Ascending aorta (tissue), 2 donors: ENCODE measurements around the gene ACP5. TPM values are rescaled to one million over a fixed set of nuclear protein-coding genes. Genes with fewer than 3 reads are reported as not detected.

ENCODE experiments used
- DNase-seq, 2 donors: peaks; one replicate each; pipeline ENCODE4 v3.0.0-alpha.2; 2019; ENCODE audit warnings: low spot score in 2 of 2
- H3K27ac ChIP-seq, 2 donors: fragments of 200-600 bp; sonication (generic); one replicate each; pipeline ENCODE4 v1.5.1; 2016 to 2017; ENCODE audit warnings: mild to moderate bottlenecking in 1 of 2
- H3K27me3 ChIP-seq: fragments of 200-600 bp; sonication (generic); one replicate; pipeline ENCODE4 v1.5.1; 2017
- H3K36me3 ChIP-seq, 2 donors: fragments of 200-600 bp; sonication (generic); one replicate each; pipeline ENCODE4 v1.5.1; 2016
- H3K4me1 ChIP-seq, 2 donors: fragments of 200-600 bp; sonication (generic); one replicate each; pipeline ENCODE4 v1.5.1; 2016 to 2017; ENCODE audit warnings: mild to moderate bottlenecking in 1 of 2
- H3K4me3 ChIP-seq, 2 donors: fragments of 200-600 bp; sonication (generic); one replicate each; pipeline ENCODE4 v1.5.1; 2016 to 2017; ENCODE audit warnings: mild to moderate bottlenecking in 1 of 2
- H3K9me3 ChIP-seq, 2 donors: fragments of 200-600 bp; sonication (generic); one replicate each; pipeline ENCODE4 v1.5.1; 2016
- CTCF ChIP-seq, 3 experiments: fragments of 200-600 bp in 2 of 3; fragments of 450-650 bp in 1 of 3; sonication (generic) in 2 of 3; IDR thresholded peaks; one replicate each; pipeline ENCODE4 v1.5.1; 2016 to 2019; ENCODE audit warnings: antibody characterized with exemption in 3 of 3, mild to moderate bottlenecking in 1 of 3, moderate library complexity in 1 of 3
- intact Hi-C: fragments of 100-400 bp; cut with DNase I; formaldehyde crosslinking; loops from one replicate; pipeline ENCODE4 v1.15.1; 2023
- total RNA-seq: library from RNA; depleted of rRNA; stranded (reverse); fragments of >200 nt; gene quantifications from one replicate; pipeline ENCODE4 v1.1.0, GENCODE V29; 2016

The ACP5 gene
- total RNA-seq, 1 donor from 2014 or later, result not detected

GRCh38 chr19:11554160-11554559 lies 23.3 kb downstream of the ACP5 start:
- Histone ChIP-seq H3K4me1 (peaks cover 7 to 14% of the 10 kb centered on the region in 2 donors), H3K27ac (no peak overlapping the region)

GRCh38 chr19:11552666-11553372 lies 24.6 kb downstream of the ACP5 start:
- no peak for TF ChIP-seq CTCF (IDR thresholded peaks at IDR 0.05)
- intact Hi-C loops, result no loop called here
- Histone ChIP-seq H3K27ac (no peak overlapping the region), H3K36me3 (peaks cover 43 to 54% of the 10 kb centered on the region in 2 donors), H3K27me3 (no peaks in the 10 kb centered on the region), H3K4me1 (peaks cover 0 to 9% of the 10 kb centered on the region in 2 donors), H3K9me3 (no peaks in the 10 kb centered on the region), H3K4me3 (no peak overlapping the region)
- DNase-seq, result no peak

More at GRCh38 chr19:11554160-11554559, 23.3 kb downstream of the ACP5 start:
- no peaks in the 10 kb centered on the region for H3K27me3 ChIP-seq
- peaks cover 32 to 40% of the 10 kb centered on the region in 2 donors for H3K36me3 ChIP-seq
- H3K9me3 ChIP-seq, result no peaks in the 10 kb centered on the region
- H3K4me3 ChIP-seq, result no peak overlapping the region
- no peak for TF ChIP-seq CTCF (IDR thresholded peaks at IDR 0.05)
- DNase-seq, result no peak
- intact Hi-C loops, result no loop called here

GRCh38 chr19:11551603-11552235 lies 25.7 kb downstream of the ACP5 start:
- Histone ChIP-seq H3K27me3 (no peaks in the 10 kb centered on the region), H3K4me1 (peaks cover 0 to 2% of the 10 kb centered on the region in 2 donors), H3K9me3 (no peaks in the 10 kb centered on the region), H3K27ac (peak overlapping the region; percentile 56 to 70), H3K4me3 (no peak overlapping the region), H3K36me3 (peaks cover 54 to 65% of the 10 kb centered on the region in 2 donors)
- DNase-seq, result no peak
- TF ChIP-seq CTCF (IDR thresholded peaks at IDR 0.05), result peak; percentile 23 to 43 (median 37)
- intact Hi-C loops, result no loop called here

GRCh38 chr19:11550265-11550664 lies 27.2 kb downstream of the ACP5 start:
- intact Hi-C loops, result no loop called here
- Histone ChIP-seq H3K4me1 (no peaks in the 10 kb centered on the region), H3K27me3 (no peaks in the 10 kb centered on the region), H3K36me3 (peaks cover 66 to 79% of the 10 kb centered on the region in 2 donors), H3K9me3 (no peaks in the 10 kb centered on the region), H3K4me3 (no peak overlapping the region), H3K27ac (no peak overlapping the region)
- DNase-seq, result no peak
- no peak for TF ChIP-seq CTCF (IDR thresholded peaks at IDR 0.05)

GRCh38 chr19:11549386-11549953 lies 28.0 kb downstream of the ACP5 start:
- no peaks in the 10 kb centered on the region for H3K27me3 ChIP-seq
- H3K4me3 ChIP-seq, result no peak overlapping the region
- no peak for DNase-seq
- intact Hi-C loops, result no loop called here
- no peak overlapping the region for H3K27ac ChIP-seq
- H3K36me3 ChIP-seq, result peaks cover 73 to 81% of the 10 kb centered on the region in 2 donors
- no peaks in the 10 kb centered on the region for H3K9me3 ChIP-seq
- H3K4me1 ChIP-seq, result no peaks in the 10 kb centered on the region
- no peak for TF ChIP-seq CTCF (IDR thresholded peaks at IDR 0.05)
